Gastrocnemius medialis (tissue), 4 donors: ENCODE measurements around the gene NSD2. TPM values are rescaled to one million over a fixed set of nuclear protein-coding genes. Genes with fewer than 3 reads are reported as not detected.

ENCODE experiments used
- ATAC-seq, 2 donors: fragments of 150-250 bp; one replicate each; pipeline ENCODE4 v1.9.1; 2016
- DNase-seq, 2 donors: peaks; one replicate each; pipeline ENCODE4 v3.0.0-alpha.2; 2019
- H3K27ac ChIP-seq, 4 donors: fragments of 200-600 bp; sonication (generic); 1 replicate in 1 of 4; 2 replicates in 3 of 4; pipeline ENCODE4 v1.5.1; 2016 to 2018; ENCODE audit warnings: mild to moderate bottlenecking in 2 of 4, moderate library complexity in 1 of 4
- H3K27me3 ChIP-seq, 3 donors: fragments of 200-600 bp; sonication (generic) in 2 of 3; 1 replicate in 1 of 3; 2 replicates in 2 of 3; pipeline versions ENCODE4 v1.5.1 to v1.6.0; 2016 to 2019; ENCODE audit warnings: mild to moderate bottlenecking in 1 of 3, moderate library complexity in 1 of 3
- H3K36me3 ChIP-seq, 2 donors: fragments of 200-600 bp; sonication (generic) in 1 of 2; one replicate each; pipeline ENCODE4 v1.5.1; 2017 to 2018
- H3K4me1 ChIP-seq, 2 donors: fragments of 200-600 bp; sonication (generic) in 1 of 2; one replicate each; pipeline ENCODE4 v1.5.1; 2016 to 2017; ENCODE audit warnings: mild to moderate bottlenecking in 2 of 2
- H3K4me3 ChIP-seq, 4 donors: fragments of 200-600 bp; sonication (generic) in 3 of 4; 1 replicate in 1 of 4; 2 replicates in 3 of 4; pipeline ENCODE4 v1.5.1; 2016 to 2019; ENCODE audit warnings: mild to moderate bottlenecking in 2 of 4
- H3K9me3 ChIP-seq, 3 donors: fragments of 200-600 bp; sonication (generic) in 2 of 3; 1 replicate in 1 of 3; 2 replicates in 2 of 3; pipeline ENCODE4 v1.5.1; 2016 to 2019
- CTCF ChIP-seq, 5 experiments: fragments of 450-650 bp in 3 of 5; fragments of 200-600 bp in 2 of 5; sonication (generic) in 2 of 5; IDR thresholded peaks in 4 of 5; conservative IDR thresholded peaks in 1 of 5; 1 replicate in 4 of 5; 2 replicates in 1 of 5; pipeline ENCODE4 v1.5.1; 2016 to 2019; ENCODE audit warnings: antibody characterized with exemption in 5 of 5, mild to moderate bottlenecking in 3 of 5, moderate library complexity in 3 of 5
- POLR2A ChIP-seq, 2 donors: fragments of 450-650 bp; IDR thresholded peaks; one replicate each; pipeline ENCODE4 v1.6.1; 2017; ENCODE audit warnings: antibody characterized with exemption in 2 of 2, mild to moderate bottlenecking in 2 of 2, moderate library complexity in 2 of 2
- in situ Hi-C, 4 donors: fragments of 200-750 bp; cut with MboI; loops; one replicate each; pipeline versions ENCODE4 v1.15.0 to v1.8.0; 2017; ENCODE audit warnings: low sequenced_read_pairs in 4 of 4
- intact Hi-C: fragments of 100-400 bp; cut with DNase I; formaldehyde crosslinking; loops from one replicate; pipeline ENCODE4 v1.15.1; 2023; ENCODE audit warnings: low total_unique reads
- total RNA-seq, 4 donors: library from RNA; depleted of rRNA; stranded (reverse); fragments of >200 nt; gene quantifications; one replicate each; pipeline versions ENCODE4 v1.1.0 to v1.2.3, GENCODE V29; 2016

Gene NSD2
- total RNA-seq, 4 donors from 2014 or later: 14.8 to 21.3 (median 16.8) TPM

DNA sequence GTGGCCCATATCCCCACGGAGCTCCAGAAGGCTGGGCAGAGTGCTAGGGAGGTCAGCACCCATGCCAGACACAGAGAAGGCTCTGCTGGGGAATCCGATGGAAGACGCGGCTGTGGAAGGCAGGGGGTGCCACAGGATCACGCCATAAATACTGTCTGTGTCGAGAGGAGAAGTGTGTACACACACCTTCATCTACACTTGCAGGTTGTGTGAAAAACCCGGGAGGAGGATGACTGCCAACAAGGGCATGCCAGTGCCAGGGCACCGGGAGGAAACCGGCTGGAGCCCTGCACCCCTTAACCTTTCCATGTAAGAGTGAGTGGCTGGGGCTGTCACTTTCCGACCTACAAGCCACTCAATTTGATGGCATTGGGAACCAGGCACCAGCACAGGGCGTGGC lies 46.4 kb upstream of the NSD2 start:
- ATAC-seq (no peak), DNase-seq (no peak)
- Histone ChIP-seq H3K36me3 (peaks cover 0 to 52% of the 10 kb centered on the region in 2 donors), H3K4me3 (no peak overlapping the region), H3K27me3 (no peaks in the 10 kb centered on the region), H3K4me1 (peaks cover 3 to 4% of the 10 kb centered on the region in 2 donors), H3K9me3 (no peaks in the 10 kb centered on the region), H3K27ac (no peak overlapping the region)
- in situ Hi-C loops: no loop called here
- TF ChIP-seq CTCF (IDR thresholded peaks at IDR 0.05 in 4 of 5, conservative IDR thresholded peaks at IDR 0.05 in 1 of 5) (no peak), POLR2A (IDR thresholded peaks at IDR 0.05) (no peak)
- intact Hi-C loops: no loop called here

DNA sequence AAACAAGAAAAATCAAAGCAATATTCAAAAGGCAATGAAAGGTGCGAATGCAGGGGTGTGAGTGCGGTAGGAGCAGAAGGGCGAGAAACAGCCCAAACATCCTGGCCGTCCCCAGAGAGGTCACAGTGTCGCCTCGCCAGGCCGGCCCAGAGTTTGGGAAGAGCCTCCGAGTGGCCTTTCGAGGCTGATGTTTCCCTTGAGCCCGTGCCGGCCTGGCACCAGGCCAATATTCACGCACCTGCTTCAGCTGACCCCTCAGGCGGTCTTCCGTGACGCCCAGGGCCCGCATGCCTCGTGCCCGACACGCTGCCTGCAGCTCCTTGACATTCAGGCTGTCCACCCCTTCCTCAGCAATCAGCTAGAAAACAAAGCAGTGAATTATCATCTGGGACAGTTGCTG lies 45.9 kb upstream of the NSD2 start:
- Histone ChIP-seq H3K36me3 (peaks cover 0 to 51% of the 10 kb centered on the region in 2 donors), H3K27me3 (no peaks in the 10 kb centered on the region), H3K4me3 (no peak overlapping the region), H3K27ac (no peak overlapping the region), H3K4me1 (no peaks in the 10 kb centered on the region), H3K9me3 (no peaks in the 10 kb centered on the region)
- ATAC-seq (no peak), DNase-seq (no peak)
- TF ChIP-seq CTCF (IDR thresholded peaks at IDR 0.05 in 4 of 5, conservative IDR thresholded peaks at IDR 0.05 in 1 of 5) (no peak), POLR2A (IDR thresholded peaks at IDR 0.05) (no peak)
- intact Hi-C loops: no loop called here
- in situ Hi-C loops: no loop called here

GRCh38 chr4:1826531-1827350 lies 44.5 kb upstream of the NSD2 start:
- Histone ChIP-seq H3K4me1 (no peaks in the 10 kb centered on the region), H3K4me3 (no peak overlapping the region), H3K27ac (no peak overlapping the region), H3K36me3 (peaks cover 0 to 57% of the 10 kb centered on the region in 2 donors), H3K27me3 (no peaks in the 10 kb centered on the region), H3K9me3 (no peaks in the 10 kb centered on the region)
- no peak for ATAC-seq
- no peak for DNase-seq
- TF ChIP-seq POLR2A (IDR thresholded peaks at IDR 0.05) (no peak), CTCF (IDR thresholded peaks at IDR 0.05 in 4 of 5, conservative IDR thresholded peaks at IDR 0.05 in 1 of 5) (no peak)
- intact Hi-C loops: no loop called here
- in situ Hi-C loops: no loop called here

- Histone ChIP-seq H3K36me3 (peaks cover 0 to 55% of the 10 kb centered on the region in 2 donors), H3K9me3 (no peaks in the 10 kb centered on the region), H3K4me3 (no peak overlapping the region), H3K4me1 (no peaks in the 10 kb centered on the region), H3K27me3 (no peaks in the 10 kb centered on the region), H3K27ac (no peak overlapping the region)
- intact Hi-C loops: no loop called here
- in situ Hi-C loops: no loop called here
- TF ChIP-seq POLR2A (IDR thresholded peaks at IDR 0.05) (no peak), CTCF (IDR thresholded peaks at IDR 0.05 in 4 of 5, conservative IDR thresholded peaks at IDR 0.05 in 1 of 5) (no peak)
- no peak for ATAC-seq
- no peak for DNase-seq
These were observed 41.0 kb upstream of the NSD2 start for GRCh38 chr4:1830234-1830633.
